Suprapubic skin (tissue), 4 donors: ENCODE results near the gene BORCS5.

Experiments
- EP300 ChIP-seq: sonication (generic); formaldehyde crosslinking; IDR thresholded peaks from one replicate; pipeline ENCODE4 v1.6.1; 2017; ENCODE audit warnings: antibody characterized with exemption
- POLR2A ChIP-seq, 2 donors: fragments of 450-650 bp; IDR thresholded peaks; one replicate each; pipeline ENCODE4 v1.6.1; 2017; ENCODE audit warnings: antibody characterized with exemption in 2 of 2, mild to moderate bottlenecking in 2 of 2, moderate library complexity in 2 of 2
- POLR2AphosphoS5 ChIP-seq, 3 donors: sonication (generic); formaldehyde crosslinking; IDR thresholded peaks; one replicate each; pipeline ENCODE4 v1.6.1; 2017; ENCODE audit warnings: antibody characterized with exemption in 3 of 3
- TF ChIP-seq, protein P1 (sequence below), 2 donors: fragments of 200-600 bp in 1 of 2; fragments of 450-650 bp in 1 of 2; sonication (generic) in 1 of 2; IDR thresholded peaks; one replicate each; pipeline ENCODE4 v1.5.1; 2016 to 2019; ENCODE audit warnings: antibody characterized with exemption in 2 of 2, mild to moderate bottlenecking in 1 of 2, moderate library complexity in 1 of 2

DNA sequence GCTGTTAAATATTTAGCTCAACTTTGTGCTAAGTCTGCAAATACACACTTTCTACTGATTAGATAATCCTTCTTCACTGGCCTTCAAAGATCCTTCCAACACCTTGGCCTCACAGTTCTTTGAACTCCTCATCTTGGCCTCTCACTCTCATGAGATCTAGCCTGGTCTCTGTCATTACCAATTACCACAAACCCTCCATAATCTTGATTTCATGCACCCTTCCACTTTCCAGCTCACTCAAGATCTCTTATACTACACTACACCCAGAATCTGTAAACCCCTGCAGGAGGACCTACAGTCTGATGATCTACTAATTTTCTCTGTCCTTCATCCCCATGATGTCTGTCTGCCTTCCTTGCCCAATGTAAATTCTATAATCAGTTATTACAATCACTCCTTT, 134.7 kb downstream of the BORCS5 start:
- TF ChIP-seq, protein P1, sequence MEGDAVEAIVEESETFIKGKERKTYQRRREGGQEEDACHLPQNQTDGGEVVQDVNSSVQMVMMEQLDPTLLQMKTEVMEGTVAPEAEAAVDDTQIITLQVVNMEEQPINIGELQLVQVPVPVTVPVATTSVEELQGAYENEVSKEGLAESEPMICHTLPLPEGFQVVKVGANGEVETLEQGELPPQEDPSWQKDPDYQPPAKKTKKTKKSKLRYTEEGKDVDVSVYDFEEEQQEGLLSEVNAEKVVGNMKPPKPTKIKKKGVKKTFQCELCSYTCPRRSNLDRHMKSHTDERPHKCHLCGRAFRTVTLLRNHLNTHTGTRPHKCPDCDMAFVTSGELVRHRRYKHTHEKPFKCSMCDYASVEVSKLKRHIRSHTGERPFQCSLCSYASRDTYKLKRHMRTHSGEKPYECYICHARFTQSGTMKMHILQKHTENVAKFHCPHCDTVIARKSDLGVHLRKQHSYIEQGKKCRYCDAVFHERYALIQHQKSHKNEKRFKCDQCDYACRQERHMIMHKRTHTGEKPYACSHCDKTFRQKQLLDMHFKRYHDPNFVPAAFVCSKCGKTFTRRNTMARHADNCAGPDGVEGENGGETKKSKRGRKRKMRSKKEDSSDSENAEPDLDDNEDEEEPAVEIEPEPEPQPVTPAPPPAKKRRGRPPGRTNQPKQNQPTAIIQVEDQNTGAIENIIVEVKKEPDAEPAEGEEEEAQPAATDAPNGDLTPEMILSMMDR (IDR thresholded peaks at IDR 0.05) = no peak
- TF ChIP-seq EP300 = no peak
- TF ChIP-seq POLR2AphosphoS5 (IDR thresholded peaks at IDR 0.05) = no peak
- no peak for TF ChIP-seq POLR2A (IDR thresholded peaks at IDR 0.05)
